ENCODE results near the gene TMEM108.

GRCh38 chr3:133089906-133090485 is 51.8 kb downstream of the TMEM108 start:
- TF ChIP-seq CTCF (IDR thresholded peaks at IDR 0.05) (no peak), POLR2A (IDR thresholded peaks at IDR 0.05) (no peak)
